HCT116 (cell line): ENCODE measurements around the gene FAM20C. TPM values are rescaled to one million over a fixed set of nuclear protein-coding genes. Genes with fewer than 3 reads are reported as not detected.

Source experiments
- ATAC-seq: fragments of 200-7000 bp; cut with Tn5 transposase; 2 replicates; pipeline ENCODE4 v1.9.1; 2020; ENCODE audit warnings: mild to moderate bottlenecking, moderate library complexity
- BruUV-seq: library from RNA; stranded (reverse); fragments of 400-500 nt; replicated peaks from 2 replicates; lab custom pipeline; 2021; lab: Mats Ljungman, UMichigan
- CTCF ChIA-PET: fragments of 300-600 bp; sonication (Branson Sonifier 250); formaldehyde crosslinking; loops from one replicate; lab custom pipeline; 2021; ENCODE audit warnings: antibody characterized with exemption; lab: Charles Lee
- POLR2A ChIA-PET: fragments of 300-600, 350-600 bp; sonication (Branson Sonifier 250); formaldehyde crosslinking; loops from one replicate; lab custom pipeline; 2021; ENCODE audit warnings: antibody characterized with exemption; lab: Charles Lee
- RAD21 ChIA-PET, 2 experiments: fragments of 300-600 bp; sonication (Branson Sonifier 250); formaldehyde crosslinking; loops; one replicate each; lab custom pipeline; 2023; ENCODE audit warnings: low total read pairs in 2 of 2; ENCODE audit not compliant: uncharacterized antibody in 2 of 2, unreplicated experiment in 2 of 2, low non-redundant PET in 1 of 2; lab: Charles Lee
- DNase-seq: peaks from one replicate; pipeline ENCODE4 v3.0.0-alpha.2; 2010; ENCODE audit warnings: low read depth, low spot score
- H2AFZ ChIP-seq: fragments of 200-600 bp; shearing (Covaris generic), sonication (generic); 2 replicates; pipeline ENCODE4 v1.6.1; 2017; ENCODE audit warnings: low read depth, mixed run types, mixed read lengths, antibody characterized with exemption, low read length; ENCODE audit not compliant: poor library complexity, severe bottlenecking
- H3K27ac ChIP-seq: 2 replicates; pipeline ENCODE4 v1.5.1; 2012; ENCODE audit warnings: low read depth, low read length
- H3K27me3 ChIP-seq: fragments of 200-600 bp; sonication (generic); 2 replicates; pipeline ENCODE4 v1.6.1; 2016; ENCODE audit warnings: mixed run types, low read length, mixed read lengths; ENCODE audit not compliant: insufficient read depth
- H3K36me3 ChIP-seq, 2 experiments: fragments of 200-500 bp in 1 of 2; fragments of 200-600 bp in 1 of 2; sonication (Bioruptor generic) in 1 of 2; sonication (generic) in 1 of 2; 2 replicates each; pipeline versions ENCODE4 v1.5.1 to v1.6.1; 2014 to 2016; ENCODE audit warnings: low read length in 2 of 2, inconsistent platforms in 1 of 2, mixed read lengths in 1 of 2, mixed run types in 1 of 2; ENCODE audit not compliant: insufficient read depth in 2 of 2, control insufficient read depth in 1 of 2
- H3K4me1 ChIP-seq, 2 experiments: fragments of 200-600 bp in 1 of 2; sonication (generic) in 1 of 2; 2 replicates each; pipeline versions ENCODE4 v1.5.1 to v1.6.1; 2012 to 2017; ENCODE audit warnings: low read length in 2 of 2, inconsistent platforms in 1 of 2, mild to moderate bottlenecking in 1 of 2, mixed read lengths in 1 of 2, mixed run types in 1 of 2, moderate library complexity in 1 of 2; ENCODE audit not compliant: insufficient read depth in 2 of 2, control insufficient read depth in 1 of 2
- H3K4me2 ChIP-seq: fragments of 200-600 bp; sonication (generic); 2 replicates; pipeline ENCODE4 v1.6.1; 2017; ENCODE audit warnings: mixed run types, low read length, mixed read lengths
- H3K4me3 ChIP-seq, 2 experiments: fragments of 200-600 bp in 1 of 2; sonication (generic) in 1 of 2; replicated peaks in 1 of 2; 2 replicates each; pipeline ENCODE4 v1.5.1; 2011 to 2016; ENCODE audit warnings: low read length in 2 of 2, control low read depth in 1 of 2, low read depth in 1 of 2, mild to moderate bottlenecking in 1 of 2, mixed read lengths in 1 of 2, mixed run types in 1 of 2
- H3K79me2 ChIP-seq: fragments of 200-600 bp; sonication (generic); 2 replicates; pipeline ENCODE4 v1.6.1; 2017; ENCODE audit warnings: mild to moderate bottlenecking, mixed run types, low read length, moderate library complexity, mixed read lengths; ENCODE audit not compliant: insufficient read depth
- H3K9ac ChIP-seq: fragments of 200-600 bp; sonication (generic); 2 replicates; pipeline ENCODE4 v1.6.1; 2016; ENCODE audit warnings: low read length, mixed read lengths
- H3K9me2 ChIP-seq: fragments of 200-600 bp; sonication (generic), shearing (Covaris generic); 2 replicates; pipeline ENCODE4 v1.6.1; 2017; ENCODE audit warnings: mixed run types, mild to moderate bottlenecking, moderate library complexity; ENCODE audit not compliant: insufficient read depth
- H3K9me3 ChIP-seq, 2 experiments: fragments of 200-500 bp in 1 of 2; fragments of 200-600 bp in 1 of 2; sonication (Bioruptor generic) in 1 of 2; sonication (generic) in 1 of 2; 2 replicates each; pipeline ENCODE4 v1.6.1; 2014 to 2017; ENCODE audit warnings: low read length in 2 of 2, mixed read lengths in 2 of 2, inconsistent platforms in 1 of 2, low read depth in 1 of 2, mild to moderate bottlenecking in 1 of 2, mixed run types in 1 of 2, moderate library complexity in 1 of 2; ENCODE audit not compliant: control insufficient read depth in 1 of 2, insufficient read depth in 1 of 2
- H4K20me1 ChIP-seq: fragments of 200-600 bp; sonication (generic), shearing (Covaris generic); 2 replicates; pipeline ENCODE4 v1.6.1; 2017; ENCODE audit warnings: mixed run types, mild to moderate bottlenecking, moderate library complexity; ENCODE audit not compliant: insufficient read depth
- CBX3 ChIP-seq: IDR thresholded peaks from 2 replicates; pipeline ENCODE4 v1.6.1; 2012; ENCODE audit warnings: low read depth
- CEBPB ChIP-seq: IDR thresholded peaks from 2 replicates; pipeline ENCODE4 v1.6.1; 2012; ENCODE audit warnings: low read depth
- CTCF ChIP-seq, 3 experiments: fragments of 200-600 bp in 1 of 3; sonication (generic) in 1 of 3; IDR thresholded peaks in 2 of 3; conservative IDR thresholded peaks in 1 of 3; 2 replicates each; pipeline ENCODE4 v1.5.1; 2012 to 2017; ENCODE audit warnings: low read depth in 2 of 3, low read length in 2 of 3, antibody characterized with exemption in 1 of 3, borderline replicate concordance in 1 of 3, control low read depth in 1 of 3, mild to moderate bottlenecking in 1 of 3, mixed read lengths in 1 of 3, mixed run types in 1 of 3, moderate library complexity in 1 of 3; ENCODE audit not compliant: insufficient read depth in 1 of 3
- EGR1 ChIP-seq: IDR thresholded peaks from 2 replicates; pipeline ENCODE4 v1.6.1; 2012; ENCODE audit warnings: low read depth
- ELF1 ChIP-seq: IDR thresholded peaks from 2 replicates; pipeline ENCODE4 v1.6.1; 2012; ENCODE audit warnings: low read depth, borderline replicate concordance
- EZH2 ChIP-seq: fragments of 200-600 bp; sonication (generic); IDR thresholded peaks from 2 replicates; pipeline ENCODE4 v1.6.1; 2017; ENCODE audit warnings: antibody characterized with exemption, mixed run types
- EZH2phosphoT487 ChIP-seq: fragments of 200-600 bp; IDR thresholded peaks from 2 replicates; pipeline ENCODE4 v1.6.1; 2018; ENCODE audit warnings: antibody characterized with exemption, borderline replicate concordance
- FOSL1 ChIP-seq: IDR thresholded peaks from 2 replicates; pipeline ENCODE4 v1.6.1; 2012; ENCODE audit warnings: low read depth
- JUND ChIP-seq: IDR thresholded peaks from 2 replicates; pipeline ENCODE4 v1.6.1; 2012
- POLR2A ChIP-seq: IDR thresholded peaks from 2 replicates; pipeline ENCODE4 v1.7.0; 2011; ENCODE audit warnings: borderline replicate concordance; ENCODE audit not compliant: insufficient read depth, insufficient read length; ENCODE audit errors: extremely low read depth
- POLR2AphosphoS5 ChIP-seq: IDR thresholded peaks from 2 replicates; pipeline ENCODE4 v1.6.1; 2011; ENCODE audit warnings: mild to moderate bottlenecking, low read depth, low read length, moderate library complexity
- RAD21 ChIP-seq: IDR thresholded peaks from 2 replicates; pipeline ENCODE4 v1.6.1; 2012; ENCODE audit warnings: low read depth, mild to moderate bottlenecking
- SIN3A ChIP-seq: IDR thresholded peaks from 2 replicates; pipeline ENCODE4 v1.6.1; 2012; ENCODE audit warnings: low read depth
- SP1 ChIP-seq: IDR thresholded peaks from 2 replicates; pipeline ENCODE4 v1.6.1; 2012; ENCODE audit warnings: low read depth
- SRF ChIP-seq: IDR thresholded peaks from 2 replicates; pipeline ENCODE4 v1.6.1; 2012; ENCODE audit warnings: low read depth
- TCF7L2 ChIP-seq: IDR thresholded peaks from 2 replicates; pipeline ENCODE4 v1.7.0; 2011; ENCODE audit warnings: borderline replicate concordance, inconsistent platforms; ENCODE audit not compliant: insufficient read depth, insufficient read length; ENCODE audit errors: extremely low read depth
- YY1 ChIP-seq: IDR thresholded peaks from 2 replicates; pipeline ENCODE4 v1.6.1; 2011; ENCODE audit warnings: low read length, low read depth, moderate library complexity, mild to moderate bottlenecking; ENCODE audit not compliant: insufficient replicate concordance; ENCODE audit errors: extremely low read depth
- intact Hi-C: fragments of 100-400 bp; cut with micrococcal nuclease; formaldehyde crosslinking; loops from 2 replicates; pipeline ENCODE4 v1.10.0; 2022
- total RNA-seq: library from RNA; stranded (reverse); gene quantifications from one replicate; pipeline ENCODE4 v1.2.1, GENCODE V29; 2021; ENCODE audit not compliant: unreplicated experiment
- TF ChIP-seq, protein P1 (sequence below): IDR thresholded peaks from 2 replicates; pipeline ENCODE4 v1.6.1; 2012

Gene FAM20C
- total RNA-seq, 1 experiment from 2014 or later = 27.1 TPM

GRCh38 chr7:282621-283020 is 90.2 kb downstream of the FAM20C start:
- TF ChIP-seq POLR2AphosphoS5 (no peak), CTCF (IDR thresholded peaks at IDR 0.05 in 2 of 3, conservative IDR thresholded peaks at IDR 0.05 in 1 of 3; ENCODE audit: borderline replicate concordance in 1 of 3, insufficient read depth in 1 of 3, low read depth in 2 of 3, low read length in 2 of 3) (no peak), ELF1 (no peak), CBX3 (no peak), POLR2A (no peak), TCF7L2 (no peak), EGR1 (no peak), YY1 (no peak), EZH2phosphoT487 (no peak), SIN3A (no peak), FOSL1 (no peak), SRF (no peak), JUND (no peak), EZH2 (no peak), CEBPB (no peak), RAD21 (no peak), SP1 (no peak)
- TF ChIP-seq, protein P1, sequence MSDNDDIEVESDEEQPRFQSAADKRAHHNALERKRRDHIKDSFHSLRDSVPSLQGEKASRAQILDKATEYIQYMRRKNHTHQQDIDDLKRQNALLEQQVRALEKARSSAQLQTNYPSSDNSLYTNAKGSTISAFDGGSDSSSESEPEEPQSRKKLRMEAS = no peak
- POLR2A ChIA-PET = no interaction called here
- no peaks in the 10 kb centered on the region for H3K36me3 ChIP-seq
- H4K20me1 ChIP-seq = no peaks in the 10 kb centered on the region
- no peak for DNase-seq
- H3K9me3 ChIP-seq = no peaks in the 10 kb centered on the region
- no peak overlapping the region for H3K4me2 ChIP-seq
- H3K4me1 ChIP-seq = no peaks in the 10 kb centered on the region
- H3K79me2 ChIP-seq = no peaks in the 10 kb centered on the region
- H3K9ac ChIP-seq = no peak overlapping the region
- H3K9me2 ChIP-seq = no peaks in the 10 kb centered on the region
- H3K27me3 ChIP-seq = no peaks in the 10 kb centered on the region
- RAD21 ChIA-PET = no interaction called here
- intact Hi-C loops = no loop called here
- no TSS peak for BruUV-seq
- CTCF ChIA-PET = no interaction called here
- H3K4me3 ChIP-seq = no peak overlapping the region
- H2AFZ ChIP-seq = no peak overlapping the region
- no peak for ATAC-seq
- H3K27ac ChIP-seq = no peak overlapping the region
